Glutamatergic neuron (in vitro differentiated cells): Measurements from ENCODE around the gene COL28A1. TPM values are rescaled to one million over a fixed set of nuclear protein-coding genes. Genes with fewer than 3 reads are reported as not detected.
"Not testable (repeated sequence)": the region's sequence is repeated elsewhere in the genome, so short reads cannot be mapped to it uniquely, and the experiment has no call there.

Experiments used
- DNase-seq: peaks from one replicate; pipeline ENCODE4 v3.0.0; 2022
- H3K27ac Mint-ChIP-seq: one replicate; pipeline ENCODE4 v1.8.0; 2020; ENCODE audit warnings: mild to moderate bottlenecking, mixed read lengths, inconsistent platforms; ENCODE audit not compliant: unreplicated experiment
- H3K27me3 Mint-ChIP-seq: one replicate; pipeline ENCODE4 v1.8.0; 2020; ENCODE audit warnings: mild to moderate bottlenecking, moderate library complexity, mixed read lengths, inconsistent platforms; ENCODE audit not compliant: unreplicated experiment
- H3K36me3 Mint-ChIP-seq: one replicate; pipeline ENCODE4 v1.8.0; 2020; ENCODE audit warnings: mild to moderate bottlenecking, mixed read lengths, inconsistent platforms; ENCODE audit not compliant: unreplicated experiment
- H3K4me1 Mint-ChIP-seq: one replicate; pipeline ENCODE4 v1.8.0; 2020; ENCODE audit warnings: mild to moderate bottlenecking, low read depth, mixed read lengths, inconsistent platforms; ENCODE audit not compliant: unreplicated experiment
- H3K4me3 Mint-ChIP-seq: one replicate; pipeline ENCODE4 v1.8.0; 2020; ENCODE audit warnings: mild to moderate bottlenecking, mixed read lengths, inconsistent platforms; ENCODE audit not compliant: unreplicated experiment
- H3K9me3 Mint-ChIP-seq: one replicate; pipeline ENCODE4 v1.8.0; 2020; ENCODE audit warnings: mild to moderate bottlenecking, moderate library complexity, mixed read lengths, inconsistent platforms; ENCODE audit not compliant: unreplicated experiment
- CTCF ChIP-seq: fragments of 200-600 bp; sonication (generic); IDR thresholded peaks from one replicate; pipeline ENCODE4 v1.5.0; 2021; ENCODE audit not compliant: partially characterized antibody, unreplicated experiment
- total RNA-seq: library from RNA; stranded (reverse); fragmentation: NEBNext Ultra II Directional; extraction: Animal tissue kit (Norgen Biotek cat#: 25700); gene quantifications from one replicate; pipeline ENCODE4 v1.2.1, GENCODE V29; 2021; ENCODE audit not compliant: unreplicated experiment

COL28A1 gene
- total RNA-seq, 1 donor from 2014 or later = 0.39 TPM

DNA sequence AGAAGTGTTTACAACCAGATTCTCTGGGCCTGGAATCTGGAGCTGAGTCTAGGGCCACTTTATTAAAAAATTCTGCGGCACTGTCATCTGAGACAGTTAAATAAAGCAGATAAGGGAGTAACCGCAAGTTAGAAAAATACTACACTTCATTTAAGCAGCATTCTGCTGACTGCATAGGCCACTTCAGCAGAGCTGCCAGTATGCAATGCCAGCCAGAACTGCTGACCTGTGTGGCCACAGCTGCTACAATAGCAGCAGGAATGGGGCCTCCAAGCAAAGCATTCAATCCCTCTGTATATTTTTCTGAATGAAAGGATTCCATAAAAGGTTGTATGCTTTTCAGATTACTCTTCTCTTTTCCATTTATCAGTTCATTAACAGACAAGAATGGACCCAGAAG, 136.0 kb downstream of the COL28A1 start:
- no peak for TF ChIP-seq CTCF
- Mint-ChIP-seq H3K4me1 (no peaks in the 10 kb centered on the region), H3K27ac (no peak overlapping the region), H3K4me3 (no peak overlapping the region), H3K27me3 (peaks cover 1% of the 10 kb centered on the region), H3K9me3 (no peaks in the 10 kb centered on the region), H3K36me3 (no peaks in the 10 kb centered on the region)
- no peak for DNase-seq

- DNase-seq = no peak
- no peak for TF ChIP-seq CTCF
- Mint-ChIP-seq H3K9me3 (peaks cover 5% of the 10 kb centered on the region), H3K27me3 (peaks cover 2% of the 10 kb centered on the region), H3K4me1 (no peaks in the 10 kb centered on the region), H3K27ac (no peak overlapping the region), H3K4me3 (no peak overlapping the region), H3K36me3 (peaks cover 16% of the 10 kb centered on the region)
Observed at GRCh38 chr7:7395785-7396184, 139.9 kb downstream of the COL28A1 start.

DNA sequence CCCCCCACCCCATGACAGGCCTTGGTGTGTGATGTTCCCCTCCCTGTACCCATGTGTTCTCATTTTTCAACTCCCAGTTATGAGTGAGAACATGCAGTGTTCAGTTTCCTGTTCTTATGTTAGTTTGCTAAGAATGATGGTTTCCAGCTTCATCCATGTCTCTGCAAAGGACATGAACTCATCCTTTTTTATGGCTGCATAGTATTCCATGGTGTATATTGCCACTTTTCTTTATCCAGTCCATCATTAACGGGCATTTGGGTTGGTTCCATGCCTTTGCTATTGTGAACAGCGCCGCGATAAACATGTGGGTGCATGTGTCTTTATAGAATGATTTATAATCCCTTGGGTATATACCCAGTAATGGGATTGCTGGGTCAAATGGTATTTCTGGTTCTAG, 147.5 kb downstream of the COL28A1 start:
- not testable (repeated sequence) for H3K27ac Mint-ChIP-seq, H3K9me3 Mint-ChIP-seq, H3K4me3 Mint-ChIP-seq, H3K4me1 Mint-ChIP-seq, DNase-seq, H3K27me3 Mint-ChIP-seq
- peaks cover 16% of the 10 kb centered on the region for H3K36me3 Mint-ChIP-seq

DNA sequence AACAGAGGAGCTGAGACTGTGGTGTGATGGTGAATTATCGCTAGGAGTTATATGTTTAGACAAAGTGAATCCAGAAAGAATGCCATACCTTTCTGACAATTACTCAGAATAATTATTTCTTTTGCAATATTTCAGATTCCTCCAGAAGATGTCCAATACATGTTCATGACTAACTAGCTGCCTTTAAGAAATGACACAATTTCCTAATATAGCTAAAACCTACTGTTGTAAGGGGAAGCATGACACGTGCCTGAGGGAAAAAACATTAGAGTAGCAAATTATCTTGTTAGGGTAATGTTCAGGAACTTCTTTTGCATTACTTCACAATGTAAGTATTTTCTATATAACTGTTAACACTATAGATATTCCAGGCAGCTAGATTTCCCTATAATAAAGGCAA, 150.3 kb downstream of the COL28A1 start:
- H3K36me3 Mint-ChIP-seq = no peaks in the 10 kb centered on the region
- TF ChIP-seq CTCF = no peak
- no peaks in the 10 kb centered on the region for H3K4me1 Mint-ChIP-seq
- no peak for DNase-seq
- no peak overlapping the region for H3K27ac Mint-ChIP-seq
- H3K9me3 Mint-ChIP-seq = no peaks in the 10 kb centered on the region
- H3K27me3 Mint-ChIP-seq = no peaks in the 10 kb centered on the region
- H3K4me3 Mint-ChIP-seq = no peak overlapping the region

GRCh38 chr7:7384228-7384627, 151.4 kb downstream of the COL28A1 start:
- no peak for DNase-seq
- TF ChIP-seq CTCF = no peak
- Mint-ChIP-seq H3K27me3 (no peaks in the 10 kb centered on the region), H3K4me3 (no peak overlapping the region), H3K4me1 (no peaks in the 10 kb centered on the region), H3K36me3 (no peaks in the 10 kb centered on the region), H3K27ac (no peak overlapping the region), H3K9me3 (no peaks in the 10 kb centered on the region)

DNA sequence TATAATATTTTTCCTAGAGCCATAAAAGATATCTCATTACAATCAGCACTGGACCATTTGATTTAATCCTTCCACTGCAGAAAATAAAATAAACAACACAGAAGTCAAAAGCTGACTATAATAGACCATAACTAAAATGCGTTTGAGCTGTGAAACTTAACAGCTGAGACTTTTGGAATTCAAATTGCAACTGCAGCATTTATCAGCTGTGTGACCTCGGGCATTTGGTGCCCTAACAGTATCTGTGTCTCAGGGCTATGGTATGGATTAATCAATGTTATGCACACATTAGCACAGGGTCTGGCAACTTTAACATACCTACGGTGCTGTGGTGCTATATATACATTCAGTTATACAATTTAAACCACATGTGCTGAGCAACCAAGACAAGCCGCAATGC, 160.1 kb downstream of the COL28A1 start:
- H3K36me3 Mint-ChIP-seq = peaks cover 8% of the 10 kb centered on the region
- H3K27ac Mint-ChIP-seq = no peak overlapping the region
- DNase-seq = no peak
- H3K4me1 Mint-ChIP-seq = no peaks in the 10 kb centered on the region
- no peak for TF ChIP-seq CTCF
- H3K9me3 Mint-ChIP-seq = no peaks in the 10 kb centered on the region
- no peak overlapping the region for H3K4me3 Mint-ChIP-seq
- no peaks in the 10 kb centered on the region for H3K27me3 Mint-ChIP-seq
